GM12878 (cell line): ENCODE data around the gene SLC25A29. TPM values are rescaled to one million over a fixed set of nuclear protein-coding genes. Genes with fewer than 3 reads are reported as not detected.

Experiments used
- BHLHE40 ChIP-seq, 2 experiments: fragments of 450-650 bp in 1 of 2; IDR thresholded peaks; 2 replicates each; pipeline ENCODE4 v1.6.1; 2011 to 2017; ENCODE audit warnings: low read depth in 2 of 2, borderline replicate concordance in 1 of 2, improper control_type of control experiment in 1 of 2, low read length in 1 of 2, mild to moderate bottlenecking in 1 of 2
- CHD4 ChIP-seq: fragments of 200-600 bp; sonication (generic); IDR thresholded peaks from 2 replicates; pipeline ENCODE4 v1.6.1; 2016; ENCODE audit warnings: mild to moderate bottlenecking
- EP300 ChIP-seq, 2 experiments: fragments of 150-350 bp in 1 of 2; IDR thresholded peaks; 2 replicates each; pipeline ENCODE4 v1.6.1; 2011 to 2012; ENCODE audit warnings: low read depth in 2 of 2, low read length in 2 of 2, borderline replicate concordance in 1 of 2, improper control_type of control experiment in 1 of 2, inconsistent platforms in 1 of 2; ENCODE audit not compliant: control insufficient read depth in 1 of 2
- JUND ChIP-seq: IDR thresholded peaks from 2 replicates; pipeline ENCODE4 v1.6.1; 2012; ENCODE audit warnings: low read depth, mild to moderate bottlenecking, low read length, improper control_type of control experiment, moderate library complexity
- MXI1 ChIP-seq: fragments of 150-350 bp; IDR thresholded peaks from 2 replicates; pipeline ENCODE4 v1.6.1; 2011; ENCODE audit warnings: low read depth, mild to moderate bottlenecking, inconsistent platforms, low read length, improper control_type of control experiment
- NFIC ChIP-seq: IDR thresholded peaks from 2 replicates; pipeline ENCODE4 v1.6.1; 2012; ENCODE audit warnings: low read depth, mild to moderate bottlenecking, inconsistent platforms, low read length, moderate library complexity
- NR2F1 ChIP-seq: fragments of 450-650 bp; conservative IDR thresholded peaks from 2 replicates; pipeline ENCODE4 v1.6.1; 2017; ENCODE audit warnings: mild to moderate bottlenecking
- POLR2AphosphoS5 ChIP-seq: IDR thresholded peaks from 2 replicates; pipeline ENCODE4 v1.6.1; 2011; ENCODE audit warnings: mild to moderate bottlenecking, low read length, inconsistent platforms
- RAD51 ChIP-seq: fragments of 450-650 bp; IDR thresholded peaks from 2 replicates; pipeline ENCODE4 v1.6.1; 2016; ENCODE audit warnings: moderate library complexity, mild to moderate bottlenecking, inconsistent platforms
- SMC3 ChIP-seq: IDR thresholded peaks from 2 replicates; pipeline ENCODE4 v1.6.1; 2011; ENCODE audit warnings: low read length, improper control_type of control experiment, borderline replicate concordance
- SP1 ChIP-seq: IDR thresholded peaks from one replicate; pipeline ENCODE4 v1.6.1; 2011; ENCODE audit warnings: low read depth, low read length
- ZNF687 ChIP-seq: fragments of 450-650 bp; IDR thresholded peaks from 2 replicates; pipeline ENCODE4 v1.6.1; 2017; ENCODE audit warnings: mild to moderate bottlenecking, moderate library complexity
- ZSCAN29 ChIP-seq: fragments of 450-650 bp; IDR thresholded peaks from 2 replicates; pipeline ENCODE4 v1.6.1; 2017; ENCODE audit warnings: mild to moderate bottlenecking, moderate library complexity
- polyA plus RNA-seq, 11 experiments: library from polyadenylated mRNA; depleted of rRNA in 4 of 11; unstranded in 6 of 11; stranded (reverse) in 5 of 11; fragments of >200 nt; fragmentation: Nextera tagmentation in 4 of 11; fragmentation: Illumina TruSeq in 1 of 11; extraction: Ambion mirVana in 4 of 11; extraction: Trizol in 1 of 11; gene quantifications; 1 replicate in 1 of 11; 2 replicates in 10 of 11; pipeline versions ENCODE4 v1.2.1 to v1.2.3, GENCODE V29; 2011 to 2016; ENCODE audit warnings: inconsistent platforms in 2 of 11, missing spikeins in 2 of 11, low read depth in 1 of 11
- total RNA-seq, 4 experiments: library from RNA; depleted of rRNA in 3 of 4; stranded (reverse); fragments of >200 nt in 3 of 4; fragmentation: Illumina TruSeq in 1 of 4; extraction: Trizol in 1 of 4; gene quantifications; 2 replicates each; pipeline versions ENCODE4 v1.2.1 to v1.2.3, GENCODE V29; 2013 to 2021
- TF ChIP-seq, protein P1 (sequence below): fragments of 450-650 bp; IDR thresholded peaks from 2 replicates; pipeline ENCODE4 v1.6.1; 2017; ENCODE audit warnings: low read depth, mild to moderate bottlenecking, moderate library complexity
- TF ChIP-seq, protein P2 (sequence below): fragments of 450-650 bp; IDR thresholded peaks from 2 replicates; pipeline ENCODE4 v1.6.1; 2017; ENCODE audit warnings: mild to moderate bottlenecking, moderate library complexity

The SLC25A29 gene
- total and polyA plus RNA-seq, 10 of the 15 experiments (the other 5 are each of a cell fraction or from before 2014, with no cell fraction given) = 0.42 to 13.3 (median 4.0) TPM; not detected in 1

- TF ChIP-seq, protein P1, sequence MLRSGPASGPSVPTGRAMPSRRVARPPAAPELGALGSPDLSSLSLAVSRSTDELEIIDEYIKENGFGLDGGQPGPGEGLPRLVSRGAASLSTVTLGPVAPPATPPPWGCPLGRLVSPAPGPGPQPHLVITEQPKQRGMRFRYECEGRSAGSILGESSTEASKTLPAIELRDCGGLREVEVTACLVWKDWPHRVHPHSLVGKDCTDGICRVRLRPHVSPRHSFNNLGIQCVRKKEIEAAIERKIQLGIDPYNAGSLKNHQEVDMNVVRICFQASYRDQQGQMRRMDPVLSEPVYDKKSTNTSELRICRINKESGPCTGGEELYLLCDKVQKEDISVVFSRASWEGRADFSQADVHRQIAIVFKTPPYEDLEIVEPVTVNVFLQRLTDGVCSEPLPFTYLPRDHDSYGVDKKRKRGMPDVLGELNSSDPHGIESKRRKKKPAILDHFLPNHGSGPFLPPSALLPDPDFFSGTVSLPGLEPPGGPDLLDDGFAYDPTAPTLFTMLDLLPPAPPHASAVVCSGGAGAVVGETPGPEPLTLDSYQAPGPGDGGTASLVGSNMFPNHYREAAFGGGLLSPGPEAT = peak; percentile 90; the same call in 1 of the 2 replicates
- TF ChIP-seq ZSCAN29 = no peak
- TF ChIP-seq JUND = no peak
- no peak for TF ChIP-seq CHD4
- TF ChIP-seq BHLHE40 (IDR thresholded peaks at IDR 0.05; ENCODE audit: borderline replicate concordance in 1 of 2, low read depth in 2 of 2, low read length in 1 of 2) = peak; percentile 35 to 42; a peak in 1 of 4 replicates
- peak; percentile 26; the same call in 1 of the 2 replicates for TF ChIP-seq NFIC
- no peak for TF ChIP-seq SP1
- TF ChIP-seq SMC3 = no peak
- TF ChIP-seq ZNF687 = peak; percentile 90
- TF ChIP-seq EP300 (IDR thresholded peaks at IDR 0.05; ENCODE audit: borderline replicate concordance in 1 of 2, control insufficient read depth in 1 of 2, low read depth in 2 of 2, low read length in 2 of 2) = peak; percentile 17 to 19; a peak in 1 of 4 replicates
- 0 out of 2 replicates have a peak, but pooled peaks have one; percentile 37 for TF ChIP-seq NR2F1
- peak; percentile 50 for TF ChIP-seq MXI1
- TF ChIP-seq, protein P2, sequence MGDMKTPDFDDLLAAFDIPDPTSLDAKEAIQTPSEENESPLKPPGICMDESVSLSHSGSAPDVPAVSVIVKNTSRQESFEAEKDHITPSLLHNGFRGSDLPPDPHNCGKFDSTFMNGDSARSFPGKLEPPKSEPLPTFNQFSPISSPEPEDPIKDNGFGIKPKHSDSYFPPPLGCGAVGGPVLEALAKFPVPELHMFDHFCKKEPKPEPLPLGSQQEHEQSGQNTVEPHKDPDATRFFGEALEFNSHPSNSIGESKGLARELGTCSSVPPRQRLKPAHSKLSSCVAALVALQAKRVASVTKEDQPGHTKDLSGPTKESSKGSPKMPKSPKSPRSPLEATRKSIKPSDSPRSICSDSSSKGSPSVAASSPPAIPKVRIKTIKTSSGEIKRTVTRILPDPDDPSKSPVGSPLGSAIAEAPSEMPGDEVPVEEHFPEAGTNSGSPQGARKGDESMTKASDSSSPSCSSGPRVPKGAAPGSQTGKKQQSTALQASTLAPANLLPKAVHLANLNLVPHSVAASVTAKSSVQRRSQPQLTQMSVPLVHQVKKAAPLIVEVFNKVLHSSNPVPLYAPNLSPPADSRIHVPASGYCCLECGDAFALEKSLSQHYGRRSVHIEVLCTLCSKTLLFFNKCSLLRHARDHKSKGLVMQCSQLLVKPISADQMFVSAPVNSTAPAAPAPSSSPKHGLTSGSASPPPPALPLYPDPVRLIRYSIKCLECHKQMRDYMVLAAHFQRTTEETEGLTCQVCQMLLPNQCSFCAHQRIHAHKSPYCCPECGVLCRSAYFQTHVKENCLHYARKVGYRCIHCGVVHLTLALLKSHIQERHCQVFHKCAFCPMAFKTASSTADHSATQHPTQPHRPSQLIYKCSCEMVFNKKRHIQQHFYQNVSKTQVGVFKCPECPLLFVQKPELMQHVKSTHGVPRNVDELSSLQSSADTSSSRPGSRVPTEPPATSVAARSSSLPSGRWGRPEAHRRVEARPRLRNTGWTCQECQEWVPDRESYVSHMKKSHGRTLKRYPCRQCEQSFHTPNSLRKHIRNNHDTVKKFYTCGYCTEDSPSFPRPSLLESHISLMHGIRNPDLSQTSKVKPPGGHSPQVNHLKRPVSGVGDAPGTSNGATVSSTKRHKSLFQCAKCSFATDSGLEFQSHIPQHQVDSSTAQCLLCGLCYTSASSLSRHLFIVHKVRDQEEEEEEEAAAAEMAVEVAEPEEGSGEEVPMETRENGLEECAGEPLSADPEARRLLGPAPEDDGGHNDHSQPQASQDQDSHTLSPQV = peak; percentile 44
- peak; percentile 44; the same call in 1 of the 2 replicates for TF ChIP-seq POLR2AphosphoS5
- TF ChIP-seq RAD51 = peak; percentile 74; the same call in 1 of the 2 replicates
- TF ChIP-seq, all 136 proteins: peak for 24
Measured at GRCh38 chr14:100341301-100342031, 35.2 kb upstream of the SLC25A29 start (continued).
